Stimulated activated CD4-positive, alpha-beta T cell treated with anti-CD3 and anti-CD28 coated beads, Interleukin-1b, Interleukin-23, amount 100 ng/mL, for 1 hour (primary cell): ENCODE data around the gene BICC1.

Experiments
- DNase-seq, 2 donors: peaks; one replicate each; pipeline ENCODE4 v3.0.0-alpha.2; 2020; ENCODE audit warnings: low read depth in 2 of 2

The BICC1 gene

GRCh38 chr10:58704671-58705141 lies 192.0 kb downstream of the BICC1 start:
- no peak for DNase-seq

GRCh38 chr10:58706836-58707235 lies 194.2 kb downstream of the BICC1 start:
- no peak for DNase-seq

DNA sequence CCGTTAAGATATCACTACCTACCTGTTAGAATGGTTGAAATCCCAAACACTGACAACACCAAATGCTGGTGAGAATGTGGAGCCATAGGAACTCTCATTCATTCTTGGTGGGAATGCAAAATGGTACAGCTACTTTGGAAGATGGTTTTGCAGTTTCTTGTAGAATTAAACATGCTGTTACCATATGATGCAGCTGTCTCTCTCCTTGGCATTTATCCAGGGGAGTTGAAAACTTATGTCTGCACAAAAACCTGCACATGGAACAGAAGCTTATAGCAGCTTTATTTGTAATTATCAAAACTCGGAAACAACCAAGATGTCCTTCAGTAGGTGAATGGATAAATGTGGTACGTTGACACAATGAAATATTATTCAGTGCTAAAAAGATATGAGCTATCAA lies 199.5 kb downstream of the BICC1 start:
- no peak for DNase-seq

- no peak for DNase-seq
These were observed 200.3 kb downstream of the BICC1 start for GRCh38 chr10:58712982-58713381.

DNA sequence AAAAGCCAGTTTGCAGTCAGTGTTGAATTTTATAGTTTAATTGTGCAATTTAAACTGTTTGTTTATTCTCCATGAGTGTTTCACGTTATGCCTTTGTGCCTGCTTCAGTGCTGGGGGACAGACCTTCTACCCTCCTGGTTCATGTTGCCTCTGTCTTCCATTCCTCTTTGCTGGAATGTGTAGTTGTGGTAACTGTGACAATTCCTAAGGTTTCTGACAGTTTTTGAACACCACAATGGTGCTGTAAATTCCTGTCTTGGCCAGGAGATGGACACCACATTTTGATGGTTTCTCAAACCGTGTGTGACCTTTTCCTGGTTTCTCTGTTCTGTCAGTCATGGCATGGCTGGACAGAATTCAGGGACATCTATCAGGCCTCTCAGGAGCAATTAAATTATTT lies 201.7 kb downstream of the BICC1 start:
- DNase-seq, result no peak

GRCh38 chr10:58715061-58715460 lies 202.4 kb downstream of the BICC1 start:
- no peak for DNase-seq

DNA sequence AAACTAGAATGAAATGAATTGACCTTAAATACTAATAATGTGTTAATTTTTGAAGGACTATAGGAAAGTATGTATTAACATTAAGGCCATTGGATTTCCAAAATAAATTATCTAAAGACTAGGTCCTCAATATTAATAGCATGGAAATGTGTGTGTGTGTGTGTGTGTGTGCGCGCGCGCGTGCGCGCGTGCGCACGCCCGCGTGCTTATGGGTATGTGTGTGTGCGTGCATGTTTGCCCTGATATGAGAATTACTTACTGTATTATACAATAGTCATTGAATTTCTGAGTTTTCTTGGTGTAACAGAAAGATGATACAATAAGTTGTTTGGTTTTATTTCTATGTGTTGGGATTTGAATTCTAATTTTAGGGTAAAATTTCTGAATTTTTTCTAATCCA lies 205.9 kb downstream of the BICC1 start:
- no peak for DNase-seq

- DNase-seq, result no peak
These were observed 209.1 kb downstream of the BICC1 start for GRCh38 chr10:58721601-58722281.

- no peak for DNase-seq
These were observed 210.5 kb downstream of the BICC1 start for GRCh38 chr10:58723186-58723585.

DNA sequence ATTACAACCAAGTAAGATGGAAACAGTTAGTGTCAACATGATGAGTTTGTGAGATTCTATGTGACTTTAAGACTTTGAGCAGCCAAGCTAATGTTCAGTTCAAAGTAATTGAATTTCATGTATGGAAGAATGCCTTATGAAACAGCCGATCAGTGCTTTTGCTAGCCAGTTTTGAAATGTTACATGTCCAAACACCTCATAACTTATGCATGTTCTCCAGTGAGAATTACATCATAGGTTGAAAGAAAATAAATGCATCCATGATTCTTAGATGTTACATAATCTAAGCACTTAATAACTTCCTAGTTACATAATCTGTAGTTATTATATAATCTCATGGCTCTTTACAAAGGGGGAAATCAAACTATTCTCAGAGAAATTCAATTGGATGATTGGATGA lies 211.3 kb downstream of the BICC1 start:
- no peak for DNase-seq

GRCh38 chr10:58724781-58725180 lies 212.1 kb downstream of the BICC1 start:
- DNase-seq, result no peak

- no peak for DNase-seq
These were observed 213.2 kb downstream of the BICC1 start for GRCh38 chr10:58725901-58726300.

DNA sequence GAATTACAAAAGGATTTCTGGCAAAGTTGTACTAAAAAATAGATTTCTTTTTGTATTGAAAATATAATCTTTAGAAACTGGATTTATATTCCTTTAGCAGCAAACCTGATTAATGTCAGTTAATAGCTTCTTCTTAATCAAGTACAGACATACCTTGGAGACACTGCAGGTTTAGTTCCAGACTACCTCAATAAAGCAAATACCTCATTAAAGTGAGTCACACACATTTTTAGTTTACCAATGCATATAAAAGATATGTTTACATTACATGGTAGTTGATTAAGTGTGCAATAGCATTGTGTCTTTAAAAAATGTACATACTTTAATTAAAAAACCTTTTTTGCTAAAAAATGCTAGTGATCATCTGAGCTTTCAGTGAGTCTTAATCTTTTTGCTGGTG lies 215.0 kb downstream of the BICC1 start:
- DNase-seq, result no peak

GRCh38 chr10:58731276-58731675 lies 218.6 kb downstream of the BICC1 start:
- DNase-seq, result no peak

- no peak for DNase-seq
These were observed 220.8 kb downstream of the BICC1 start for GRCh38 chr10:58733436-58733835.

DNA sequence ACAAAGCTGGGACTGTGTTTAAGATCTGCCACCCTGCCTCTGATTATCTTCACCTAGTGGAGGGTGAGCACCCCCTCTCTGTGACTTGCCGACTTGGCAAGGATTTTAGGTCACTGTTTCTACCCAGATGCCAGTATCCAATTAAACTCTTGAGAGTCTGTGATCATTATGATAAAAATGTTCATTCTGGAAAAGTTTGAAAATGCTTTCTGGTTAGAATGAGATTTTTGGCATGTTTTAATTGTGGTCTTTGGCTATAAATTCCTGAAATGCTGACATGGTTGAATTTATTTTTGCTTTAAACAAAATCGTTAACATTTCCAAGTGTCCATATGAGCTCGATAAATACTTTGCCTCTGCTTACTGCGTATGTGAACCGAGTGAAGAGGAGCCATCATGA lies 221.4 kb downstream of the BICC1 start:
- no peak for DNase-seq

DNA sequence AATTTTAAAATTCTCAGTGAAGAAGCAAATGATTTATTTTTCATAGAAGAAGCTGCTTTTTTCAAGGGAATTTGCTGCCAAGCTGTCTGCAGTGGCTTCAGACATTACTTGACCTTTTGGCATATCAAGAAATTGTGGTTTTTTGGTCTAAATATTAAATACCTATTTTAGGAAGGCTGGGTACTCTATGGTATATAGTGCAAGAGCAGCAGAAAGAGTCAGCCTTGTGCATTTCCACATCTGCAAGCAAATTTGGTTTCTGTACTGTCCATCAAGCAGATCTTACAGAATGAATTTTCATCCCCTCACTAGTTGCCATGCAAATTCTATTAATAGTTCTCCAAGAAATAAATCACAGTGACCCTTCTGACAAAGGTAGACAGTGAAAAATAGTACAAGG lies 222.0 kb downstream of the BICC1 start:
- no peak for DNase-seq

GRCh38 chr10:58735087-58735486 lies 222.4 kb downstream of the BICC1 start:
- no peak for DNase-seq

GRCh38 chr10:58740620-58741369 lies 228.1 kb downstream of the BICC1 start:
- no peak for DNase-seq

- DNase-seq, result no peak
These were observed 229.0 kb downstream of the BICC1 start for GRCh38 chr10:58741673-58742072.

- DNase-seq, result no peak
These were observed 229.5 kb downstream of the BICC1 start for GRCh38 chr10:58742141-58742540.

- no peak for DNase-seq
These were observed 230.9 kb downstream of the BICC1 start for GRCh38 chr10:58743466-58744115.
